Heart right ventricle (tissue), 16 donors: ENCODE results near the gene LDAF1. TPM values are rescaled to one million over a fixed set of nuclear protein-coding genes. Genes with fewer than 3 reads are reported as not detected.
"Not testable (repeated sequence)": the region's sequence is repeated elsewhere in the genome, so short reads cannot be mapped to it uniquely, and the experiment has no call there.

Experiments
- ATAC-seq, 8 donors: fragments of 200-7000 bp; cut with Tn5 transposase; one replicate each; pipeline ENCODE4 v1.9.1; 2020; ENCODE audit warnings: mild to moderate bottlenecking in 8 of 8, moderate library complexity in 8 of 8, moderate number of reproducible peaks in 1 of 8
- DNase-seq, 2 donors: peaks; one replicate each; pipeline ENCODE4 v3.0.0-alpha.2; 2020
- H3K27ac ChIP-seq, 10 donors: fragments of 200-600 bp; sonication (generic) in 2 of 10; one replicate each; pipeline versions ENCODE4 v1.5.0 to v1.8.0; 2020 to 2022; ENCODE audit warnings: mild to moderate bottlenecking in 3 of 10
- H3K27me3 ChIP-seq, 7 donors: fragments of 200-600 bp; one replicate each; pipeline ENCODE4 v1.8.0; 2021 to 2022; ENCODE audit warnings: mild to moderate bottlenecking in 2 of 7
- H3K36me3 ChIP-seq, 9 donors: fragments of 200-600 bp; sonication (generic) in 1 of 9; one replicate each; pipeline versions ENCODE4 v1.5.0 to v1.8.0; 2020 to 2022; ENCODE audit warnings: mild to moderate bottlenecking in 2 of 9
- H3K4me1 ChIP-seq, 9 donors: fragments of 200-600 bp; sonication (generic) in 1 of 9; one replicate each; pipeline versions ENCODE4 v1.5.0 to v1.8.0; 2020 to 2022; ENCODE audit warnings: mild to moderate bottlenecking in 4 of 9
- H3K4me3 ChIP-seq, 10 donors: fragments of 200-600 bp; sonication (generic) in 2 of 10; one replicate each; pipeline versions ENCODE4 v1.5.0 to v1.8.0; 2020 to 2022; ENCODE audit warnings: mild to moderate bottlenecking in 7 of 10, moderate library complexity in 2 of 10
- H3K9me3 ChIP-seq, 11 donors: fragments of 200-600 bp in 10 of 11; sonication (generic) in 2 of 11; one replicate each; pipeline versions ENCODE4 v1.5.0 to v1.8.0; 2013 to 2022; ENCODE audit warnings: mild to moderate bottlenecking in 2 of 11, control low read depth in 1 of 11, moderate library complexity in 1 of 11
- CTCF ChIP-seq, 9 donors: fragments of 200-600 bp; sonication (generic) in 2 of 9; IDR thresholded peaks; one replicate each; pipeline versions ENCODE4 v1.5.0 to v1.8.0; 2021 to 2022; ENCODE audit warnings: antibody characterized with exemption in 9 of 9, mild to moderate bottlenecking in 5 of 9, moderate library complexity in 1 of 9
- WGBS, 2 donors: extraction: QIAGEN DNeasy Blood & Tissue Kit; methylation state at CpG; one replicate each; pipeline ENCODE4 v1.1.7; 2013; ENCODE audit warnings: inconsistent platforms in 1 of 2; 5-methylcytosine and 5-hydroxymethylcytosine counted together
- intact Hi-C, 10 donors: fragments of 100-400 bp; cut with DNase I; formaldehyde crosslinking; loops; one replicate each; pipeline versions ENCODE4 v1.11.1 to v1.14.2; 2022
- polyA plus RNA-seq, 2 donors: library from polyadenylated mRNA; stranded (reverse); fragments of 200-250 nt; gene quantifications; one replicate each; pipeline ENCODE4 v1.2.3, GENCODE V29; 2013
- total RNA-seq, 10 donors: library from RNA; stranded (reverse); fragmentation: NEBNext Ultra II Directional in 3 of 10; extraction: Animal tissue kit (Norgen Biotek cat#: 25700) in 3 of 10; gene quantifications; one replicate each; pipeline versions ENCODE4 v1.2.1 to v1.2.4, GENCODE V29; 2021 to 2023
- donor health status: Arrhythmogenic right ventricular cardiomyopathy.
- donor health status: ischemic (EF 13 %, LVEDD 7.1; RV severe dilation, severe dysfunction).
- donor health status: healthy with polysubstance abuse.
- donor health status: DM: no; HTN: yes; CAD: no.
- donor health status: DM: no; HTN: no; CAD: no.
- donor health status: ischemic (EF 25% LVEDD 6.9; RV normal size, moderate dysfunction).
- donor health status: ischemic (EF 25% LVEDD 5.7; RV mildly dilated, moderate dysfunction).
- donor health status: healthy.
- donor health status: DM: yes; HTN: yes; CAD: no.
- donor health status: Ischemic cardiomyopathy.
- donor health status: ischemic (EF 35%, LVEDD 5.7; RV mildly dilated, moderate dysfunction).
- donor health status: nonischemic (EF 11% LVEDD 7.7; RV severe dilation, severe dysfunction).
- donor health status: DM: yes; HTN: yes; CAD: no.
- donor health status: PGD.
- donor health status: ischemic (EF 29% LVEDD 5.4; RV normal size, mild dysfunction).
- donor health status: nonischemic (EF 23%, LVEDD 6.1; RV moderate dilation, normal function).

LDAF1 gene
- total and polyA plus RNA-seq, 12 donors: 21.0 to 182 (median 139) TPM

- H3K27me3 ChIP-seq, H3K27ac ChIP-seq, H3K9me3 ChIP-seq, ATAC-seq, DNase-seq, H3K36me3 ChIP-seq, H3K4me3 ChIP-seq: not testable (repeated sequence)
- WGBS, 2 donors: 67 to 88% methylated on average over 1 of the region's 1 CpG
- intact Hi-C loops: loop anchor here in 6 of 10 donors (1.0 to 10.0 kb wide), 14 partner anchors 121 to 1521 kb away; partner anchors contain the start of genes CRYM (in 2 of the 6) and UQCRC2 (in 1 of the 6)
- H3K4me1 ChIP-seq: peaks cover 0 to 34% (median 26%) of the 10 kb centered on the region in 9 donors
Observed at GRCh38 chr16:21156011-21156410, 2.5 kb upstream of the LDAF1 start.

GRCh38 chr16:21156767-21157467 is 1.6 kb upstream of the LDAF1 start:
- Histone ChIP-seq H3K4me1 (peaks cover 0 to 43% (median 35%) of the 10 kb centered on the region in 9 donors), H3K27ac (no peak overlapping the region), H3K9me3 (no peaks in the 10 kb centered on the region), H3K27me3 (no peaks in the 10 kb centered on the region), H3K36me3 (peaks cover 0 to 11% (median 0%) of the 10 kb centered on the region in 9 donors), H3K4me3 (no peak overlapping the region)
- 47 to 50% methylated on average over 6 of the region's 6 CpGs for WGBS, 2 donors
- ATAC-seq (peak in 6 of 8 donors; percentile 9 to 17 (median 14)), DNase-seq (peak in 1 of 2 donors; percentile 40)
- intact Hi-C loops: loop anchor here in 6 of 10 donors (1.0 to 10.0 kb wide), 14 partner anchors 120 to 1520 kb away; partner anchors contain the start of genes CRYM (in 2 of the 6) and UQCRC2 (in 1 of the 6)
- TF ChIP-seq CTCF (IDR thresholded peaks at IDR 0.05): peak; percentile 28 to 74 (median 64)

GRCh38 chr16:21157632-21158031 is 842 bp upstream of the LDAF1 start:
- TF ChIP-seq CTCF (IDR thresholded peaks at IDR 0.05): no peak
- Histone ChIP-seq H3K36me3 (peaks cover 0 to 15% (median 0%) of the 10 kb centered on the region in 9 donors), H3K4me3 (peak overlapping the region in 4 of 10 donors; percentile 85 to 89 (median 88)), H3K27me3 (no peaks in the 10 kb centered on the region), H3K4me1 (peaks cover 5 to 50% (median 41%) of the 10 kb centered on the region in 9 donors), H3K27ac (peak overlapping the region in 8 of 10 donors; percentile 65 to 93 (median 84)), H3K9me3 (no peaks in the 10 kb centered on the region)
- DNase-seq (no peak), ATAC-seq (no peak)
- intact Hi-C loops: loop anchor here in 6 of 10 donors (2.0 to 10.0 kb wide), 12 partner anchors 120 to 1520 kb away; partner anchors contain the start of genes CRYM (in 1 of the 6) and UQCRC2 (in 1 of the 6)
- 78 to 80% methylated on average over 5 of the region's 5 CpGs for WGBS, 2 donors

- ATAC-seq: peak; percentile 27 to 64 (median 53)
- Histone ChIP-seq H3K27ac (peak overlapping the region; percentile 65 to 95 (median 86)), H3K4me3 (peak overlapping the region; percentile 62 to 89 (median 85)), H3K9me3 (no peaks in the 10 kb centered on the region), H3K27me3 (no peaks in the 10 kb centered on the region), H3K4me1 (peaks cover 10 to 68% (median 54%) of the 10 kb centered on the region in 9 donors), H3K36me3 (peaks cover 0 to 30% (median 3%) of the 10 kb centered on the region in 9 donors)
- intact Hi-C loops: loop anchor here in 6 of 10 donors (2.0 to 10.0 kb wide), 12 partner anchors 118 to 1518 kb away; partner anchors contain the start of genes CRYM (in 1 of the 6) and UQCRC2 (in 1 of the 6)
- DNase-seq: peak; percentile 38 to 49
- no peak for TF ChIP-seq CTCF (IDR thresholded peaks at IDR 0.05)
- 3 to 4% methylated on average over 27 of the region's 27 CpGs for WGBS, 2 donors
Observed at GRCh38 chr16:21159281-21159951, 942 bp downstream of the LDAF1 start.
